ENCODE measurements around the gene VMA21. TPM values are rescaled to one million over a fixed set of nuclear protein-coding genes. Genes with fewer than 3 reads are reported as not detected.
A peak's percentile ranks its signal among the peaks of the same experiment; 100 is the strongest.

VMA21 gene, protein sequence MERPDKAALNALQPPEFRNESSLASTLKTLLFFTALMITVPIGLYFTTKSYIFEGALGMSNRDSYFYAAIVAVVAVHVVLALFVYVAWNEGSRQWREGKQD
- 28.7 TPM for total RNA-seq (ENCODE audit: unreplicated experiment)
- long read RNA-seq, full-length matches to known transcripts, result 3 of 3 reads
- long read RNA-seq, partial matches to known transcripts, result 0 of 3 reads
- long read RNA-seq, other reads (novel, unspliced or antisense), result 0 of 3 reads

DNA sequence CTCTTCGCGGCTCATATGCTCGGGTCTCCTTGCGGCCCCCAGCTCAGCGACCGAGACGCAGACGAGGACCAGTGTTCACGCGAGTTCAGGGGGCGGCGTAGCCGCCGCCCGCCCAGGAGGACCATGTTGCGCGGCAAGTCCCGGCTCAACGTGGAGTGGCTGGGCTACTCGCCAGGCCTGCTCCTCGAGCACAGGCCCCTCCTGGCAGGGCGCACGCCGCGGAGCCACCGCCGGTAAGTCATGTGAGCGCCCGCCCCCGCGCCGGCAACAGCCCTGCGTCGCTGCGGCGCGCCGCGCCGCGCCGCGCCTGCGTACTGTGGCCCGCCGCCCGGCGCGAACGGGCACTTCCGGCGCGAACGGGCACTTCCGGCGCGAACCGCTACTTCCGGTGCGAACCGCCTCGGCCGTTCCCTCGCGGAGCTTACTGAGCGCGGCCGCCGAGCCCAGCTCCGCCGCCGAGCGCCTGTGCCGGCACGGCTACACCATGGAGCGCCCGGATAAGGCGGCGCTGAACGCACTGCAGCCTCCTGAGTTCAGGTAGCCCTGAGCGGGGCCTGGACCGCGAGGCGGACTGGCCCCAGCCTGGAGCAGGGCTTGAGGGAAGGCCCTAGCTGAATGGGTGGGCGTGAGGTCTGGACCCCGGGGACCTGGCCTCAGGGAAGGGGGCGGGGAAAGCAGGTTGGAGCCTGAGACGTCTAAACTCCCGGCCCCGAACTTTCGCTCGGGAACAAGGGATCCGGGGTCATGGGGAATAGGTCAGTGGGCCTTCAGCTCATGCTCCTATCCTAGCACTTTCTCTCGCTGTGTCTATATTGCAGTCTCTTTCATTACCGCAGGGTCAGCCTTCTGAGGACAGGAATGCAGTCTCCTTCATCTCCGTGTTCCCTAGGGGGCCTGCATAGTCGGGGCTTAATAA is at the start of gene VMA21:
Gene VMA21 (plus strand): TSS at position 382 of the 916 bp plus-strand sequence. CDS start 103 bp downstream, at position 485.
- Mint-ChIP-seq H3K4me3 (ENCODE audit: unreplicated experiment) (peak within 1 kb of the TSS; percentile 93), H3K27me3 (ENCODE audit: unreplicated experiment) (no peaks in the 10 kb centered on the region), H3K9me3 (ENCODE audit: unreplicated experiment) (peaks cover 2% of the 10 kb centered on the region), H3K4me1 (ENCODE audit: low read depth, unreplicated experiment) (peaks cover 8% of the 10 kb centered on the region), H3K27ac (ENCODE audit: unreplicated experiment) (peak within 1 kb of the TSS; percentile 90), H3K36me3 (ENCODE audit: unreplicated experiment) (no peaks in the 10 kb centered on the region)
- DNase-seq, result peak; percentile 82
- TF ChIP-seq, protein P1, sequence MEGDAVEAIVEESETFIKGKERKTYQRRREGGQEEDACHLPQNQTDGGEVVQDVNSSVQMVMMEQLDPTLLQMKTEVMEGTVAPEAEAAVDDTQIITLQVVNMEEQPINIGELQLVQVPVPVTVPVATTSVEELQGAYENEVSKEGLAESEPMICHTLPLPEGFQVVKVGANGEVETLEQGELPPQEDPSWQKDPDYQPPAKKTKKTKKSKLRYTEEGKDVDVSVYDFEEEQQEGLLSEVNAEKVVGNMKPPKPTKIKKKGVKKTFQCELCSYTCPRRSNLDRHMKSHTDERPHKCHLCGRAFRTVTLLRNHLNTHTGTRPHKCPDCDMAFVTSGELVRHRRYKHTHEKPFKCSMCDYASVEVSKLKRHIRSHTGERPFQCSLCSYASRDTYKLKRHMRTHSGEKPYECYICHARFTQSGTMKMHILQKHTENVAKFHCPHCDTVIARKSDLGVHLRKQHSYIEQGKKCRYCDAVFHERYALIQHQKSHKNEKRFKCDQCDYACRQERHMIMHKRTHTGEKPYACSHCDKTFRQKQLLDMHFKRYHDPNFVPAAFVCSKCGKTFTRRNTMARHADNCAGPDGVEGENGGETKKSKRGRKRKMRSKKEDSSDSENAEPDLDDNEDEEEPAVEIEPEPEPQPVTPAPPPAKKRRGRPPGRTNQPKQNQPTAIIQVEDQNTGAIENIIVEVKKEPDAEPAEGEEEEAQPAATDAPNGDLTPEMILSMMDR (IDR thresholded peaks at IDR 0.05; ENCODE audit: partially characterized antibody, unreplicated experiment), result no peak

DNA sequence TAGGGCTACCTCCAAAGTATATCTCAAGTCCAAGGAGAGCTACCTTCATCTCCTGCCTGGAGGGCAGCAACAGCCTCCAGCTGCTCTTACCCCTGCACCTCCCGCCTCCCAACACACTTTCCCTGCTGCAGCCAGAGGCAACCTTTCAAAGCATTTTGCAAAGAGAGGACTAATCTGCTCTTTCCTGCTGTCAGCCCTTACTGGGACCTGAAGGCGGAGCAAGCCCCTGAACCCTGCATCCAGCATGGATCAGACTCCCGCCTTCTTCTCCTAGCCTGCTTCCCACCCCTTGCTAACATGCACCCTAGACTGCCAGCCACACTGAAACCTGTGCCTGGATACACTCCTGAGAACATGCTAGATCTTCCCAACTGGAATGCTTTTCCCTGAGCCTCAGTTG is 37.7 kb upstream of the VMA21 start:
- Mint-ChIP-seq H3K4me3 (ENCODE audit: unreplicated experiment) (peak overlapping the region; percentile 25), H3K36me3 (ENCODE audit: unreplicated experiment) (no peaks in the 10 kb centered on the region), H3K27me3 (ENCODE audit: unreplicated experiment) (no peaks in the 10 kb centered on the region), H3K9me3 (ENCODE audit: unreplicated experiment) (no peaks in the 10 kb centered on the region), H3K4me1 (ENCODE audit: low read depth, unreplicated experiment) (peaks cover 2% of the 10 kb centered on the region), H3K27ac (ENCODE audit: unreplicated experiment) (no peak overlapping the region)
- TF ChIP-seq, protein P1 (IDR thresholded peaks at IDR 0.05; ENCODE audit: partially characterized antibody, unreplicated experiment), result no peak
- DNase-seq, result no peak

DNA sequence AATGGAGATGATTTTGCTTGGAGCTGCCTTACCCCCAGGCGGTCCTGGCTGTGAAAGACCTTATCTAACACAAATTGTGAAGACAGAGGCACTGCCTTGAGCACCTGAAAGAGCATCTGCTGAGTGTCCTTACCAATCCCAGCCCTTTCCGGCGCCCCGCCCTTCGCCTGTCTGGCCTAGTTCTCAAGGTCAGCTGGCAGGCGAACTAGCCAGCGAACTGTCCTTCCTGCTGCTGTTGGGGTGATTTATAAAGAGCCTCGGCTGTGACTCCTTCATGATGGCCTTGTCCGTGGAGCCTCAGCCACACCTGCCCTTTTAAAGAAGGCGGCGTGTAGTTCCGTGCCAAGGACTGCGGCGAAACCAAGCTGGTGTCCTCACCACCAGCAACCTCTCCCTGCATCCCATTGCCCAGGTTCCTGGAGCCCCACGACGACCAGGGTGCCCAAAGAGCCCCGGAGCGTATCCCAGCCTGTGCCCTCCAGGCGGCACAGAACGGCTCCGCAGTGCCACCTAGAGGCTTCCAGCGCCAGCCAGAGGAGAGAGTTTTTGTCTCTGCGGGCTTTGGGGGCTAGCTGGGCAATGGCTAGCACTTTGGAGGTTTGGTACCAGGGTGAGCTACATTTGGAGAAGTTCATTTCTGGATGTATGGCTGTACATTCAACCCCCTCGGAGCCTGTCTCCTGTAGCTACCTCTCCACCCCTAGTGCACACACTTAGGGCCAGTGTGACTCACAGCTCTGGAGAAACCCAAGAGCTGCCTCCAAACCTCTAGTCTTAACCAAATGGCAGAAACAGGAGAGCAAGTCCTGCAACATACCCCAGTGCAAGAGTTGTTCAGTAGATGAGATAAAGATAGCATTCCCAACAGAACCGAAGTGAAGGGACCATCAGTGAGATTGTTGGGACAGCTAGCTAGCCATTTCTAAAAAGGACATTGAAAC is 36.8 kb upstream of the VMA21 start:
- Mint-ChIP-seq H3K9me3 (ENCODE audit: unreplicated experiment) (no peaks in the 10 kb centered on the region), H3K27me3 (ENCODE audit: unreplicated experiment) (no peaks in the 10 kb centered on the region), H3K4me3 (ENCODE audit: unreplicated experiment) (peak overlapping the region; percentile 34), H3K36me3 (ENCODE audit: unreplicated experiment) (no peaks in the 10 kb centered on the region), H3K4me1 (ENCODE audit: low read depth, unreplicated experiment) (peaks cover 2% of the 10 kb centered on the region), H3K27ac (ENCODE audit: unreplicated experiment) (no peak overlapping the region)
- TF ChIP-seq, protein P1 (IDR thresholded peaks at IDR 0.05; ENCODE audit: partially characterized antibody, unreplicated experiment), result peak; percentile 50
- DNase-seq, result peak; percentile 69

DNA sequence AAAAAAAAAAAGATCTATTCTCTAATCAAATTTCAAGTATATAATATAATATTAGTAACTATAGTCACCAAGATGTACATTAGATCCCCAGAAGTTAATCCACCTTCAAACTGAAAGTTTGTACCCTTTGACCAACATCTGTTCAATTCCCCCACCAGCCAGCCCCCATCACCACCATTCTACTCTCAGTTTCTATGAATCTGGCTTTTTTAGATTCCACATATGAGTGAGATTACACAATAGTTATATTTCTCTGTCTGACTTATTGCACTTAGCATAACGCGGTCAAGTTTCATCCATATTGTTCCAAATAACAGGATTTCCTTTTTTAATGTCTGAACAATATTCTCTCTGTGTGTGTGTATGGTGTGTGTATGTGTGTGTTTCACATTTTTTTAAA is 33.7 kb upstream of the VMA21 start:
- H3K4me1 Mint-ChIP-seq (ENCODE audit: low read depth, unreplicated experiment), result peaks cover 2% of the 10 kb centered on the region
- H3K36me3 Mint-ChIP-seq (ENCODE audit: unreplicated experiment), result no peaks in the 10 kb centered on the region
- TF ChIP-seq, protein P1 (IDR thresholded peaks at IDR 0.05; ENCODE audit: partially characterized antibody, unreplicated experiment), result no peak
- H3K9me3 Mint-ChIP-seq (ENCODE audit: unreplicated experiment), result no peaks in the 10 kb centered on the region
- H3K27me3 Mint-ChIP-seq (ENCODE audit: unreplicated experiment), result no peaks in the 10 kb centered on the region
- H3K4me3 Mint-ChIP-seq (ENCODE audit: unreplicated experiment), result no peak overlapping the region
- no peak overlapping the region for H3K27ac Mint-ChIP-seq (ENCODE audit: unreplicated experiment)
- no peak for DNase-seq

Measured in glutamatergic neuron (in vitro differentiated cells).